HUES48 (cell line): ENCODE data around the gene GPC6.

Experiments used
- H3K27ac ChIP-seq: one replicate; pipeline ENCODE4 v1.7.0; 2013; ENCODE audit warnings: low read depth, low read length, inconsistent platforms
- H3K27me3 ChIP-seq: 2 replicates; pipeline ENCODE4 v1.6.1; 2013; ENCODE audit warnings: mild to moderate bottlenecking, low read length; ENCODE audit not compliant: control insufficient read depth, insufficient read depth
- H3K36me3 ChIP-seq: 2 replicates; pipeline ENCODE4 v1.6.1; 2013; ENCODE audit warnings: low read length; ENCODE audit not compliant: control insufficient read depth, insufficient read depth
- H3K4me1 ChIP-seq: 2 replicates; pipeline ENCODE4 v1.6.1; 2013; ENCODE audit warnings: mild to moderate bottlenecking, low read length; ENCODE audit not compliant: control insufficient read depth, insufficient read depth
- H3K4me3 ChIP-seq: 2 replicates; pipeline ENCODE4 v1.5.1; 2013; ENCODE audit warnings: mild to moderate bottlenecking, low read depth, low read length
- H3K9ac ChIP-seq: 2 replicates; pipeline ENCODE4 v1.6.1; 2013; ENCODE audit warnings: mild to moderate bottlenecking, low read depth, low read length, moderate library complexity
- H3K9me3 ChIP-seq: 2 replicates; pipeline ENCODE4 v1.6.1; 2013; ENCODE audit warnings: low read length; ENCODE audit not compliant: control insufficient read depth, insufficient read depth

The GPC6 gene

GRCh38 chr13:94382517-94382916 is 1155.9 kb downstream of the GPC6 start:
- Histone ChIP-seq H3K27ac (no peak overlapping the region), H3K9ac (no peak overlapping the region), H3K4me1 (peaks cover 9% of the 10 kb centered on the region), H3K36me3 (no peaks in the 10 kb centered on the region), H3K9me3 (no peaks in the 10 kb centered on the region), H3K4me3 (no peak overlapping the region), H3K27me3 (no peaks in the 10 kb centered on the region)

DNA sequence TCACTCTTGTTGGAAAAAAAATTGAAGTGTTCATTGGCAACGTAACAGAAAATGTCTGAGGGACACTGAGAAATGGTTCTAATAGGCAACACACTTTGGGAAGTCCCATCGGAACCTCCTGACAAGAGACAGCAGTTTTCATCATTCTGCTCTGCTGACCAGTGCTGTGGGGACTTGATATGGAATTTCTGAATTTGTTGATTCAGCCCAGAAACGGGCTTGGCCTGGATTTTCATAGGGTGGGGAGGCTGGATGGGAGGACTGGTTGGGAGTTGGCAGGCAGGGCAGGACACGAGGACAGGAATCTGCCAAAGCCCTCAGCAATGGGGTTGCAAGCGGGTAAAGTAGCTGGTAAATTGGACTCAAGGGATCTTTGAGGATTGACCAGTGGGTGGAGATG is 1156.4 kb downstream of the GPC6 start:
- no peak overlapping the region for H3K27ac ChIP-seq
- no peaks in the 10 kb centered on the region for H3K9me3 ChIP-seq

GRCh38 chr13:94384231-94384905 is 1157.8 kb downstream of the GPC6 start:
- H3K27ac ChIP-seq, result no peak overlapping the region
- H3K27me3 ChIP-seq, result no peaks in the 10 kb centered on the region
- no peaks in the 10 kb centered on the region for H3K9me3 ChIP-seq
- no peak overlapping the region for H3K9ac ChIP-seq
- no peak overlapping the region for H3K4me3 ChIP-seq
- no peaks in the 10 kb centered on the region for H3K36me3 ChIP-seq
- peaks cover 12% of the 10 kb centered on the region for H3K4me1 ChIP-seq

More for the DNA sequence above, 1156.4 kb downstream of the GPC6 start:
- H3K9ac ChIP-seq, result no peak overlapping the region
- H3K4me3 ChIP-seq, result no peak overlapping the region
- H3K4me1 ChIP-seq, result peaks cover 12% of the 10 kb centered on the region
- no peaks in the 10 kb centered on the region for H3K27me3 ChIP-seq
- H3K36me3 ChIP-seq, result no peaks in the 10 kb centered on the region

DNA sequence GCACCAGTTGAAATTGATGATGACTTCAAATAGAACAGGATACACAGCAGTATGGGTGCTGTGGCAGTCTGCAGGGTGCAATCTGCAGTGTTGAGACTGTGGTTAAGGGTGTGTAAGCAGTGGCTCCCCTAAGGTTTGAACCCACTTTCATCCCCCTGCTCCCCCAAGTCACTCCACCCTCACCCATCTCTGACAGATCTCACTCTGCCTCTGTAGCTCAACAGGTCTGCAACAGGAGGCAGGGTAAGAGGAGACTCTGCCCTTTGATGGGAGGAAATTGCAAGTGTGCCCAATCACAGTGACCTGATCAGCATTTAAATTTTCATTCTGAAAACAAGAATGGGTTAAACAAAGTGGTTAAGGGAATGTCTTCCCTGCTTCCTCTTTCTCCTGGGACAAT is 1160.4 kb downstream of the GPC6 start:
- no peaks in the 10 kb centered on the region for H3K27me3 ChIP-seq
- H3K9ac ChIP-seq, result no peak overlapping the region
- H3K4me1 ChIP-seq, result peaks cover 12% of the 10 kb centered on the region
- no peaks in the 10 kb centered on the region for H3K9me3 ChIP-seq
- no peaks in the 10 kb centered on the region for H3K36me3 ChIP-seq
- no peak overlapping the region for H3K4me3 ChIP-seq
- H3K27ac ChIP-seq, result no peak overlapping the region

DNA sequence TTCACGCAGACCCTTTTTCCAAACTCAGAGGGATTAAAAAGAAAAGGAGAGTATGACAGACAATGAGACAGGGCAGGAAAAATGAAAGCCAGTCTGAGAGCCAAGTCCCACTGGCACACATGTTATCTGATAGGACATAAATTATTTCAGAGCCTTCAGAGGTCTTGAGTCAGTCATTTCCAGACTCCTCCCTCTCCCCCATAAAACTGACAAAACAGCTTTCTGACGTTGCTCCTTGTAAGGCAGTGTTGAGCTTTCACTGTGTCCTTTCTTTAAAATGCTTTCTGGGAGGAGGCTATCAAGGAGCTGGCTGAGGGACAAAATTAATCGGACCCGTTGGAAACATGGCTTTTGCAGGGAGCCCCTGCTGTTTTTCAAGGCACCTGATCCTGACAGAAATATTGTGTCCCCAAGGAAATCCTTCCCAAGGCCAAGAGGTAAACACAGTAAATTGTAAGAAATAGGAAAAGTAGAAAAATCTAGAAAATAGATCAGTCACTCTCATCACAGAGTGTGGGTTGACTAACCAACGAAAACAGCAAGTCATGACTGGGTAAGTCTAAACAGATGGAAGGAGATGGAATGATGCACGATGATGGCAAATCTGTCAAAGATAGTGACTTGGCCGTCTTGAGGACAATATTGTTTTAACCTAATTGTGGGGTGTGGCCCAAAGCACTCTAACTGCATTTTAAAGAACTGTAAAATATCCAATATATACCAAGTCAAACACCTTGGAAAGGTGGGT is 1163.2 kb downstream of the GPC6 start:
- Histone ChIP-seq H3K4me3 (no peak overlapping the region), H3K9me3 (no peaks in the 10 kb centered on the region), H3K27me3 (no peaks in the 10 kb centered on the region), H3K9ac (no peak overlapping the region), H3K36me3 (no peaks in the 10 kb centered on the region), H3K4me1 (peaks cover 12% of the 10 kb centered on the region), H3K27ac (no peak overlapping the region)

DNA sequence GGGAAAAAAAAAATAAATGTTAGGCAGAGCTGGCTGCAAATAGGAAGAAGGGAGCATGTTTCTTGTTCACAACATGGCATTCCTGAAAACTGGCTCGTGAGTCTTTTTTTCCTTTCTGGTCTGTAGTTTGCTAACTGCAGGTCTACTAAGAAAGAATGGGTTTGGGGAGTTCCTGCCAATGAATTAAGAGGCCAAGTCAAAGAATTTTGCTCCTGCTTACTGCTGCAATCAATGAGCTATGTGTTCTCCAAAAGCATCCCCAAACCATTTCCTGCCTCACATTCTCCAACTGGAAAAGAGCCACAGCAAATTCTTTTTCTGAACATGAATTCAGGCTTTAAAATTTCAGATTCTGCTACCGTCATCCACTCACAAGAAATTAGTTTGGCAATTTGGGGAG is 1164.3 kb downstream of the GPC6 start:
- H3K4me1 ChIP-seq, result peaks cover 12% of the 10 kb centered on the region
- no peak overlapping the region for H3K9ac ChIP-seq
- no peaks in the 10 kb centered on the region for H3K9me3 ChIP-seq
- H3K4me3 ChIP-seq, result no peak overlapping the region
- no peak overlapping the region for H3K27ac ChIP-seq
- H3K27me3 ChIP-seq, result no peaks in the 10 kb centered on the region
- H3K36me3 ChIP-seq, result no peaks in the 10 kb centered on the region

- Histone ChIP-seq H3K9me3 (no peaks in the 10 kb centered on the region), H3K4me3 (no peak overlapping the region), H3K27ac (no peak overlapping the region), H3K4me1 (no peaks in the 10 kb centered on the region), H3K9ac (no peak overlapping the region), H3K36me3 (no peaks in the 10 kb centered on the region), H3K27me3 (no peaks in the 10 kb centered on the region)
Measured at GRCh38 chr13:94394723-94395122, 1168.1 kb downstream of the GPC6 start.

- H3K4me1 ChIP-seq, result 0 out of 2 replicates have a peak, but pooled peaks cover 3% of the 10 kb centered on the region
- no peaks in the 10 kb centered on the region for H3K36me3 ChIP-seq
- H3K9ac ChIP-seq, result no peak overlapping the region
- H3K27me3 ChIP-seq, result no peaks in the 10 kb centered on the region
- H3K9me3 ChIP-seq, result no peaks in the 10 kb centered on the region
- no peak overlapping the region for H3K4me3 ChIP-seq
- no peak overlapping the region for H3K27ac ChIP-seq
Measured at GRCh38 chr13:94395860-94396259, 1169.3 kb downstream of the GPC6 start.

- H3K9ac ChIP-seq, result no peak overlapping the region
- H3K4me3 ChIP-seq, result no peak overlapping the region
- H3K27me3 ChIP-seq, result no peaks in the 10 kb centered on the region
- no peak overlapping the region for H3K27ac ChIP-seq
- no peaks in the 10 kb centered on the region for H3K36me3 ChIP-seq
- 0 out of 2 replicates have a peak, but pooled peaks cover 3% of the 10 kb centered on the region for H3K4me1 ChIP-seq
- H3K9me3 ChIP-seq, result no peaks in the 10 kb centered on the region
Measured at GRCh38 chr13:94399812-94400211, 1173.2 kb downstream of the GPC6 start.

DNA sequence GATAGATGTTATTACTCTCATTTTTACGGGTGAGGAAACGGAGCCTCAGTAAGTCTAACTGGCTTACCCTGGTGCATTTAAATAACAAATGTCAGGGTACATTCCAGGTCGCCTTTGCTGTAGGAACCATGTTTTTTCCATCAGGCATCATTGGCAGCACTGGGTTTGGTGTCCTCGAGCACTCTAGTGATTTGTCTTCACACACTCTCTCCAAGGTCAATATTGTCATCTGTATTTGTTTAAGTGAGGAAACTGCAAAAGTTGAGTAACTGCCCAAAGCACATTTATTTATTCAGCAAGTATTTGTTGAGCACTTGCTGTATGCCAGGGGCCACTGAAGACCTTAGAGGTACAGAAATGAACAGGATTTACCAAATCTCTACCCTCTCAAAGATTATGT is 1174.3 kb downstream of the GPC6 start:
- Histone ChIP-seq H3K36me3 (no peaks in the 10 kb centered on the region), H3K9ac (no peak overlapping the region), H3K27ac (no peak overlapping the region), H3K9me3 (no peaks in the 10 kb centered on the region), H3K4me1 (0 out of 2 replicates have a peak, but pooled peaks cover 3% of the 10 kb centered on the region), H3K27me3 (no peaks in the 10 kb centered on the region), H3K4me3 (no peak overlapping the region)

DNA sequence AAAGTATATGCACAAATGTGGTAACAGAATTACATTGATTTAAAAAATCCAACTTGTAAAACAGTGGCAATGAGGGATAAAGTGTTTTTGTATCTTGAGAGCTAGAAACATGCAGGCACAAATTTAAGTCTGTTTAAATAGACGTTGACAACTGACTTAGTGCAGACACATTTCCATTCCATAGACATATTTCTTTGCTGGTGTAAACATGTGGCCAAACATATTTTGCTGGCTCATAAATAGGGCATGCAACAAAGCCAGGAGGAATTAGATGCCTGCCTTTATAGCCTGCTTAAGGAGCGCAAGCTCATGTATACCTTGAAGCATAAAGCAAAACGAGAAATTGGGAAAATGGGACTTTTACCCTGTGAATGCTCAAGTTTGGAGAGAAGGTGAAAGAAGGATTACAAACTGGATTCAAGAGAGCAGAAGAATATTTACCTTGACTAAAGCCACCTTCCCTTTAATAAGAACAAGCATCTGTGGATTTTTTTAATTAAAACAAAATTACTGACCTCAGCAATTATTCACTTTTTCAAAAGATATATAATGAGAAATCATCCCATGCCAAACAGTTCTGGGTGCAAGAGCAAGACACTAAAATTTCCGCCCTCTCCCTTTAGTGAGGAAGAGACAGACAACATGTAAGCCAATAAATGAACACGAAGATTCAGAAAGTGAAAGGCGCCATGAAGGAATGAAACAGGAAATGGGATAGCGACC is 1181.9 kb downstream of the GPC6 start:
- Histone ChIP-seq H3K9ac (no peak overlapping the region), H3K4me1 (no peaks in the 10 kb centered on the region), H3K36me3 (no peaks in the 10 kb centered on the region), H3K27ac (no peak overlapping the region), H3K27me3 (no peaks in the 10 kb centered on the region), H3K4me3 (no peak overlapping the region), H3K9me3 (no peaks in the 10 kb centered on the region)
